Measurements from ENCODE around the gene GMDS.
"Not testable (repeated sequence)": the region's sequence is repeated elsewhere in the genome, so short reads cannot be mapped to it uniquely, and the experiment has no call there.

The GMDS gene

DNA sequence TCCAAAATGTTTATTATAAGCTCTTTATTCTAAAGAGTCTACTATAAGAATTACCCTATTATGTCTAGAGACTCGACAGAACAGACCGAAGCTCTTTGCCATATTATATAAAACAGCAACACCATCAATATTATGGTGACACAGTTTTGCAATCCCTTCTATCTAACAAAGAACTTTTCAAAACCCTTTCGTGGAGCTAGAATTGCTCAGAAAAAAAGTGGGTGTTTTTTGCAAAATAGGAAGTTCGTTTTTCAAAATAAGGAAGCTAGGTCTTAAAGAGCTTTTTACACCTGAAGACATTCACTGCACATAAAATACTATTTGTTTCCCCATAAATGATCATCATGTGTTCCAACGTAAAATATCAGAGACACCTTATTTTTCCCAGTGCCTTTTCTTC is 395.7 kb downstream of the GMDS start:
- no peak for DNase-seq

DNA sequence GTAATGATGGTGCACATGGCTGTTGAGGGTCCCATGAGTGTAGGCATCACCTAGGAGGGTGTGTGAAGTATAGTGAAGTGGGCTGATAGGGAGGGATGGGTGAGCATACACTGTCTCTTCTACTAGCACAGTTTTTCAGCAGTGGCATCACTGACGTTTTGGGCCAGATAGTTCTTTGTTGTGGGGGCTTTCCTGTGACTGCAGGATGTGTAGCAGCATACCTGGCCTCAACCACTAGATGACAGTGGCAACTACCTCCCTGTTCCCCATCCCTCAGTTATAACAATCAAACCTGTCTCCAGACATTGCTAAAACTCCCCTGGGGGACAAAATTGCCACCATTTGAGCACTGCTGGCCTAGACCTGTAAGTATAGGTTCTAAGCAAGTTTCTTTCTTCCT is 396.7 kb downstream of the GMDS start:
- DNase-seq = no peak

DNA sequence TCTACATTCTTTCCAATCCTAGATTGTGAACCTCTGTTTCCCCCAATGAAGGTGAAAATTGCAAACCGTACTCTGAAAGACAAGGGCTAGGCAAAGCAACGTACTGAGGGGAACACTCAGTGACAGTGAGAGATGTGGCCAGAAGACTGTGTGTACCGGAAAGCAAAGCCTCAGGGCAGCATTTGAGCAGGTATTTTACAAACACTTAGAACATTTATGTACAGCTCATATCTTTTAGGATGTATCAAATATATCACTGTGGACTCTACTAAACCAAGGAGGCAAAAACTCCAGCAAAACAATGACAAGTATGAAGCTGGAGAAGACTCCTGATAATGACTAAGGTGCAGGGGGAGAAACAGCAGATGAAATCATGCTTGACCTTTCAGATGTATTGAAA is 398.8 kb downstream of the GMDS start:
- DNase-seq = no peak

DNA sequence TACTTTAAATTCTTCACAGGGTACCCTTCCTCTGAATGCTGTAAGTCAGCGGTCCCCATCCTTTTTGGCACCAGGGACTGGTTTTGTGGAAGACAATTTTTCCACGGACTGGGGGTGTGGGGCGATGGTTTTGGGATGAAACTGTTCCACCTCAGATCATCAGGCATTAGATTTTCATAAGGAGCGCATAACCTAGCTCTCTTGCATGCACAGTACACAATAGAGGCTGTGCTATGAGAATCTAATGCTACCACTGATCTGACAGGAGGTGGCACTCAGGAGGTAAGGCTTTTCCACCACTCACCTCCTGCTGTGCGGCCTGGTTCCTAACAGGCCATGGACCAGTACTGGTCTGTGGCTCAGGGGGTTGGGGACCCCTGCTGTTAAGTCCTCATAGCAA is 399.9 kb downstream of the GMDS start:
- not testable (repeated sequence) for DNase-seq

DNA sequence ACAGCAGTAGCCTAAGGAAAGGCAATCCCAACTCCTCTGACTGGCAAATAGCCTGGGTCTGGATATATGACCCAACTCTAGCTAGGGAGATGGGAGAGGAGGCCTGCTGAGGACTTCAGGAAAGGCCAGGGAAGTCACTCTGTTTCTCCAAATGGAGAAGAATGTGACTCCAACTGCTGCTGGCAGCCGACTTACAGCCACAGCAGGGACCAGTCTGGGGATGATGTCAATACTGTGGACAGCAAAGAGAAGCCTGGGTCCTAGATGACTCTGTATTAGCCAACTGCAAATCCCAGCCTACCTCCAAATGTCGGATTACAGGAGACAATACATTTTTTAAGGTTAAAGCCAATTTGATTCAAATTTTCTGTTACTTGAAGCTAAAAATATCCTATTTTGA is 403.1 kb downstream of the GMDS start:
- DNase-seq = no peak

DNA sequence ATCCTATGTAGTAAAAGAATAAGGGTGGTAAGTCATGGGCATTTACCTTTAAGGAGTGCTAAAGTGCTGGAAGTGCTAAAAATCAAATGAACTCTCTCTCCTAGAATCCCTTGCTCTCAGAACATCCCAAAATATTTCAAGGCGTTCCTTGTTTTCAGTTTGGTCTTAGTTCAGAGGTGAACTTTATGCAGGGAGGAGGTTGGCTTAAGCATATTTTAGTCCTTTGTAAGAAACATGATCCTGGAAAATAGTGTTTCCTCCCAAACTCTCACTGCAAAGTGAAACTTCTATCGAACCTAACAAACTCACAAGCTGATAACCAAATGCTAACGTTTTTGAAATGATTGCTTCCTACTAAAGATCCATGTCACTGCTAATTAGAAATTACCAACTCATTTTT is 404.3 kb downstream of the GMDS start:
- DNase-seq = no peak

DNA sequence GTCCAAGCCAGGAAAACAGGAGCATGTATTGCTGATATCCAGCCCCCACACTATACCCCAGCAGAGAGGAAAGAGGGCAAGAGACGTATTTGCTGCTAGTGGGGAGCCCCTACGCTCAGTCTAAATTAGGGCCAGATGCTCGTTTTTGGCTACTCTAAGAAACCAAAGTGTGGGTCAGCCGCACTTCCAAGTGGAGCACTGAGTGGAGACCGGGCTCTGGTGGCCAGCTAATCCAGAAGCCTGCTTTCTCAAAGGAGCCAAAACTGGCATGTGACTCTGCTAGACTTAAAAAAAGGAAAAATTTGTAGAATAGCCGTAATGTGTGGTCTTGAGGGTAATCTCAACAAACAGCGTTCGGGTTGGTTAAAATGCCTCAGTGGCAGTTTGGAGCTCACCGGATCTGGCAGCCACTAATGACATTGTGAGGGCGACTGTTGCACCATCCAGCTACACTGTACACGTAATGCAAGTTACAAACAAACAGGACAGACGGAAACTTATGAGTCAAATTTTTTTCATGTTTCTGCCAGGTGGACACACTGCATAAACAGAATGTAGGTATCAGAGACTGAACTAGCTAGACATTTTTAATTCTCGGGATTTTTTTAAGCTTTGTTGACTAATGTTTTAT is 404.8 kb downstream of the GMDS start:
- no peak for DNase-seq

DNA sequence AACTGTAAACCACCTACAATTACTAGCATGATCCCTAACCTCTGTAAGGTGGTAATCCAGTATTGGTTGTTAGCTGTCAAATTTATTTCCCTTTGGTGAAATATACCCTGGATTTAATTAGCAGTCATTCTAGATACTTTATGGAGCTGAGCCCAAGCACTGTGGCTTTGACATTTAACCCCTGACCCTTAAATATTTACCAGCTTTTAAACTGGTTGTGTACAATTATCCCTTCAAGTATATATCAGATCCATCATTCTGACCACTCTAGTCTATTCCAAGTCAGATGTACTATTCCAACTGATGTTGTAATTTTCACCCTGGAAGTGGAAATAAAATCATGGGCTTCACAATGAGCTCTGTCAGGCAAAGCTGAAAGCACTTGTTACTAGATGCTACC is 406.0 kb downstream of the GMDS start:
- no peak for DNase-seq

DNA sequence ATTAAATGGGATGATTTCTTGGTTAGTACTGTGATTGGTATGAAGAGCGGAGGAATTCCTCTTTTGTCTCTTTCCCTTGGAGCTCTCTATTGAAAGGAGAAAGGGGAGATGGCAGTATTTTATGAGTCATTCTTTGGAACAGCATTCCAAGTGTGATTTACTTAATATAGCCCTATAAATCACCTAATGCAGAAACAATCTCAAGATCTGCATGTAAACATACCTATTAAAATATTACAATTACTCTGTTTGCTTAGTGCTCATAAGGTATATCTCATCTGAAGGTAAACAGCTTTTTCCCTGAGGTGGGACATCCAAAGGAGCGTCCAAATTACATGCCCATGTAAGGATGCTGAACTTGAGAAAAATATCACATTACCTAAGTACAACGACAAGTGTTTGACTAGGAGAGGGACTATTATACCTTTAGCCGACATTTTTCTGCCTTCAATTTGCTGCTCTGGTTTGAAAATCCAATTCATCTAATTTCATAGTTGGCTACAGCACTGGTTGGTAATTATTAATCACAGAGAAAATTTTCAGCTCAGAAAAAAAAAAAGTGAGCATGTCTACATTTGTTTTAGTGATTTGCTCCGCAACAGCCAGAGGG is 406.7 kb downstream of the GMDS start:
- DNase-seq = no peak

DNA sequence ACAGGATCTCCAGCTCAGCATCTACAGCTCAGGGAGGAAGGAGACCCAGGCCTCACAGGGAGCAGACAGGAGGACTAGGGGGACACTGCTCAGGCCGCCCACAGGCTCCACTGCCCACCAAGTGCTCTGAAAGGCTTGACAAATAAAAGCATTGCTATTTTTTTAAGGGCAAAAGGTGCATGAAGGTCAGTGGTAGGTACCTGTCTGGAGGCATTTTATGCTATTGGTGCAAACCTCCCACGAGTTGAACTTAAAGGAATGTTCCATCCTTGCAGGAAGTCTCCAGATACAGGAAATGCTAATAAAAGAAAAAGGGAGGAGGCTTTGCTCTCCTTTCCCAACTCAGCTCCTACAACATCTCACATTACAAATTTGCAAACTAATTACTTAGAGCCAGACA is 407.6 kb downstream of the GMDS start:
- no peak for DNase-seq

DNA sequence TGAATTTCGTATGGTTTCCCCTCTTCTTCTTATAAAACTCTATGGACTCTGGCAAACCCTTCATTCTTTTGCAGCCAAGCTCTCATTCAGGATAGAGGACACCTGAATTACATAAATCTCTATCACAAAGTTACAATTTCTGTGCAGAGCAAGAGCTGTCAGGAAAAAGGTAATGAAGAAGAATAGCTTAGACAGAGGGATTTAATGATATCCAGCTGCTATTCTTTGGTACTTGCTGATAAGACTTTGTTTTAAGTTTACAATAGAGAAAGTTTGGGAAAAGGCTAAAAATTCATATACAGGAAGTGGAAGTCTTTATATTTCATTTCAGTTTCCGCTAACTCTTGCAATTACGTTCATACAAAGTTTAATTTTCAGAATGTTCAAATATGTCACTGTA is 408.7 kb downstream of the GMDS start:
- DNase-seq = no peak

DNA sequence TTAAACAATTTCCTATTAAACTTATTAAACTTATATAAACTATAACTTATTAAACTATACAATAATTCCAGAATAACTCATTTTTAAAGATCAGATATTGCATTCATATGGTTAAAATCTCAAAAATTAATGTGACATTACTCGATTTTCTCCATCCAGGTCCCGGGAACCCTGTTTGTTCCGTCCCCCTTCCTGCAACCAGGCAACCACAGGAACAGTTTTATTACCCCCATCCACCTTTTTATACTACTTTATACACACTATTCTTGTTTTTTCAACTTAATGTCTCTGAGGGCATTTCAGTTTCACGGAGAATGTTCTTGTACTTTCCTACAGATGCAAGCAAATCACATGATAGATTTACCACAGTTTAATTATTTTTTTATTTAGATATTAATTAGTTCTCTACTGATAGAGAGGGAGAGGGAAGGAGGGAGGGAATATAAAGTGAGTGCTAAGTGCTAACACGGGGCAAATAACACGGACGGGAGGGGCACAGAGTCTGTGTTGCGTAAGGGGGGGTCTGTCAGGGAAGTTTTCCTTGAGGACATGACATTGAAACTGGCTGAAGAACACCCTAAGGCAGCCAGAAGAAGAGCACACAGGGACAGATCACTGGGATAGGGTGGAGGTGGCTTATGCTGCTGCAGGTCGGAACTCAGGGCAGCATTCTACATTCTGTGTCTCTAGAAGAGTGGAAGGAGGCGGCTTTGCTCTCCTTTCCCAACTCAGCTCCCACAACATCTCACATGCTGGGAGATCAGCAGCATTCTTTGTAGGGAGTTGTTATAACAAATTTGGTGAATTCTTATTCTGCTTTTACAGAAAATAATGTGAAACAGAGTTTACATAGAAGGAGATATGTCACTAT is 410.5 kb downstream of the GMDS start:
- no peak for DNase-seq

DNA sequence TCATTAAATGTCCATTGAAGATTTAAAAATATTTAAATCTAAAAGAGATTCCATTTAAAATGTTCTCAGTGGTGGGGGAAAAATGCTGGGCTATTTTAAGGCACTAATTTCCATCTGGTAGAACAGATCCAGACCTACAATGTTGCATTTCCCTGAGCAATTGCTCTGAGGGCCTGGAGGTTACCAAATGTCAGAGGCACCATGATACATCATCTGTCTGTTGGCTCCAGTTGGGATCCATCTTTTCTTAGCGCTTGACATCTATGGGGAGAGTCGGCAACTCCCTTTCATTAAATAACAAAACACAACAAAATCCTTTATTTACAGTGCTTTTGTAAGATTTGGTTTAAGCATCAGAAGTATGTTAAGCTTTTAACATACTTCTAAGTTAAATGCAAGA is 411.2 kb downstream of the GMDS start:
- no peak for DNase-seq

DNA sequence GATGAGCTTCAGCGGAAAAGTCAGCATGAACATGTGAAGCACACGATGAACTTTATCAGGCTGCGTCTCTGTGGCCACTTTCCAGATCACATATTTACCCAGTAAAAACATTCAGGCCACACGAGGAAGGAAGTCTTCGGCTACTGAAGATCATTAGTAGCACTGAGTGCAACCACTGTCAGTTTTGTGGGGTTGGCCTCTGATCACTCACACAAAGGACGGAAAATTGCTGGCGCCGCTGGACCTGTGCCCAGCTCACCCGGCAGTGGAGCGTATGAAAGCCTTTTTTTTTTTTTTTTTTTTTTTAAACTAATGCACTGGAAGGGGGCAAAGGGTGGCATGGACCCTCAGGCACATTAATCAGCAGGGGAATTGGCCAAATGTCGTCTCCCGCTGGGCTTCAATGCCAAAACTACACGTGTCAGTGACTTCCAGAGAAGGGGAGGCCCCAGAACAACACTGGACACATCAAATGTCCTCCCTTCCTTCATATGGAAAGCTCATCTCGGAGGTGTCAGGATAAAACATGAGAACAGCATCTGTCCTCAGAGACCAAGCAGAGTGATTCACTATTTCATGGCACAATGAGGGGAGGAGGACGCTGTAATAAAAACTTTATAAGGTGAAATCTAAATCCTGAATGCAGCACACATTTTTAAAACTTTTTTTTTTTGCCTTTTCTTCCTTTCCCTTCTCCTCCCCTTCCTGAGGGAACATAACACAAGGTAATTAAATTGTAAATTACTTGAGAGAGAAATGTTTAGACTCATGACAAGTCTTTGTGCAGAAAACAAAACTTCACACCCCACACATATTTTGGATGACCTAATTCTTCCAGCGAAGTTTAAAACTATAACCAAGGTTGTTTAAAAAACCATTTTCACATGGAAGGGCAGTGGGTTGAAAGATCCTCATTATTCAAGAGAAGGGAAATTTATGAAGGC is 412.3 kb downstream of the GMDS start:
- DNase-seq = no peak

DNA sequence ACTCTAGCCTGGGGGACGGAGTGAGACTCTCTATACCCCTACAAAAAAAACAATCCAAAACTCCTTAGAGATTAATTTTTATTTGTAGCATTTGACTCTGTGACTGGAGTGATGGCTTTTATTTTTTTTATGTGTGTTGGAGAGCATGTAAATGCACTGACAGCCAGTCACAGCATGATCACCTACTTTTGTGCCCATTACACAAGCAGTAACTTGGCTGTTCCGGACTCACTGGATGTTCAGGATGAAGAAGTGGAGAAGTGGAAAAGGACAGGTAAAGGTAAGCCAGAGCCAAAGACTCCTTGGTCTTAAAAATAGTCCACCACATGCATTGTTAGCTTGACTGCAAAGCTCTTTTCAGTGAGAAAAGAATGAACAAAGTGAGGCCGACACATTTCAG is 413.0 kb downstream of the GMDS start:
- no peak for DNase-seq

DNA sequence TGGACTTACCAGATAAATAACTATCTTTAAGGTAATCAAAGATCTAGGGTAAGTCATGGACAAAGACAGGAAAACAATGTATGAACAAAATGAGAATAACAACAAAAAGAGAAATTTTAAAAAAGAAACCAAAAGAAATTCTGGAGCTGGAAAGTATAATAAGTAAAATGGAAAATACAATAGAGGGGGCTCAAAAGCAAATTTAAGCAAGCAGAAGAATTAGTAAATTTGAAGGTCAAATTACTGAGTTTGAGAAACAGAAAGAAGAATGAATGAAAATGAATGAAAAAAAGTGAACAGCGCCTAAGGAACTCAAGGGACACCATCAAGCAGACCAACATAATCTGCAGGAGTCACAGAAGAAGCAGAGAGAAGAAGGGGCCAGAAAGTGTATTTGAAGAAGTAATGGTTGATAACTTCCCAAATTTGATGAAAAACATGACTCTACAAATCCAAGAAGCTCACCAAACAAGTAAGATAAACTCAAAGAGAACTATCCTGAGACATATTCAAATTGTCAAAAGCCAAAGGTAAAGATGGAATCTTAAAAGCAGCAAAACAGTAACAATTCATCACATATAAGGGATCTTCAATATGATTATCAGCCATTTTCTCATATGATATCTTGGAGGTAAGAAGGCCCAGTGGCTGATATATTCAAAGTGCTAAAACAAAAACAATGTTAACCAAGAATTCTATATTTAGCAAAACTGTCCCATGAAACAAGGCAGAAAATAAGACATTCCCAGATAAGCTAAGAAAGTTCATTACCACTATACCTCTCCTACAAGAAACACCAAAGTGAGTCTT is 417.2 kb downstream of the GMDS start:
- DNase-seq = no peak

DNA sequence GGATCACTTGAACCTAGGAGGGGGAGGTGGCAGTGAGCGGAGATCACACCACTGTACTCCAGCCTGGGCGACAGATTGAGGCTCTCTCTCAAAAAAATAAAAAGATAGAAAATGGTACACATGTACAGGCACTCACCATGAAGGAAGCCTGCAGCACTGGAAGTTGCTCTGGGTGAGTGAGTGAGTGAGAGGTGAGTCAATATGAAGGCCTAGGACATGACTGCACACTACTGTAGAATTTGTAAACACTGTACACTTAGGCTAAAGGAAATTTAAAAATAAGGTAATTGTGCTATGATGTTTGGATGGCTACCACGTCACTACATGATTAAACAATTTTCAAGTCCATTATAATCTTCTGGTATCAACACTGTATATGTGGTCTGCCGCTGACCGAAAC is 419.5 kb downstream of the GMDS start:
- DNase-seq = no peak

DNA sequence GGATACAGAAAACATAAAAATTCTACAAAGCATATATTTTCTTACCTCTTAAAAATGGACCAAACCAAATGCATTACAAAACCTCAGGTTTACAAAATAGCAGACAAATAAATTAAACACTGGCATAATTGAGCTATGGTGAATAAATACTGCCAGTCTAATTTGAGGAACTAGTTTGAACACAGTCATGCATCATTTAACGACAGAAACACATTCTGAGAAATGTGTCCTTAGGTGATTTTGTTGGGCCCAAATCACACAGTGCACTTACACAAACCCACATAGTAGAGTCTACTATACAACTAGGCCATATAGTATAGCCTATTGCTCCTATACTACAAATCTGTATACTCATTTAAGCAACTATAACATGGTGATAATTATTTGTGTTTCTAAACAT is 420.1 kb downstream of the GMDS start:
- DNase-seq = no peak

DNA sequence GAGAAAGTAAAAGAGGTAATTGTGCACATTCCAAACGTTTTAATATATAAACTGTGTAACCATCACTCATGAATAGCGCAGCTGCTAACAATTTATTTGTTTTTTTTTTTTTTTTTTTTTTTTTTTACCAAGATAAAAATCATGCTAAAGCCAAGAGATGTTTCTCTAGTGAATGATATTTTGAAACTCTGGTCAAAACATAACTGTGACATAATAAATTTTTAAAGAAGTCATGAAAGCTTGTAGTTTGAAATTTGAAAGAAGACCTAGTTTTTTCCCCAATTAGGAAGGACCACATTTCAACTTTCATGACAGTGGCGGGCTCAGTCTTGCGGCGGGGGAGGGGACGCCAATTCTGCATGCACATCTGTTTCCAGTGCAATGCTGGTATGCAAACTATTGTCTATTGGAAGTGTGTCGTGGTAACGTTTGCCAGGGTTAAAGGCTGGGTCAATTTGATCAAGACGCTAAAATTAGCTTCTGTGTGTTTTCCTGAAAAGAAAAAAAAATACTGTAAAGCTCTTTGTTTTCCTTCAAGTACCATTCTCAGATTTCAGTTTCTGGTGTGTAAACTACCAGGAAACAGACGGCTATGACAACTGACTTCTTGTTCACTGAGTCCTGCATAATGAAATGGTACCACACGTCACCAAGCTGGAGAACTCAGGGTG is 423.8 kb downstream of the GMDS start:
- no peak for DNase-seq

DNA sequence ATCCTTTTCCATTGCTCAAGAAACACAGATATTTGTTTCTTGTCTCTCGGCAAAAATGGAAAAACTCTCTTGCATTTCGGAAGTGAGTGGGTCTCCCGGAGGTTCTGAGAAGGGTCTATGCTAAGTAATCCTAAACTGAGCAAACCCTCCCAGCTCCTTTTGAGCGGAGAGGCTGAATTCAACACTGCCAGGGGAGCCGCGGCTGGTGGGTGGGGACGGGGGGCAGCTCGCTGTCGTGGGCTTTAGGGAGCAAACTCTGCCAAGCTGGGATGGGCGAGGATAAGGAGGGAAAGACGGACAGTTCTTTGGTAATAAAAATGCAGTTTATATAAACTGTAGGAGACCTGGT is 424.3 kb downstream of the GMDS start:
- DNase-seq = no peak

DNA sequence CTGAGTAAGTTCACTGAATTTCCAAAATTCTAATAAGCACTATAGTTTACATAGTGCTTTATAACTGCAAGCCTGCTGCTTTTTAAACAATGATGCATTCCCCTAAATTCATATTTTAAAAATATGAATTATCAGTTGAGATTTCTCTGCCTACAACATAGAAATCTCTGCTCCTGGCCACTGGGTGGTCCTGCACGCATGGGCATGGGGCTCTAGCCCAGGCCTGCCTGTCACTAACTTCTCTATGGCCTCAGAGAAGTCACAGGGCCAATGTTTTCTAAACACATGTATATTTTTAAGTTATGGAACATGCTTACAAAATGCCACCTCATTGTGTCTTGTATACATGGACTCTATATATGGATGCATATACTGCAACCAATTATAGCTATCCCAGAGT is 424.7 kb downstream of the GMDS start:
- no peak for DNase-seq

DNA sequence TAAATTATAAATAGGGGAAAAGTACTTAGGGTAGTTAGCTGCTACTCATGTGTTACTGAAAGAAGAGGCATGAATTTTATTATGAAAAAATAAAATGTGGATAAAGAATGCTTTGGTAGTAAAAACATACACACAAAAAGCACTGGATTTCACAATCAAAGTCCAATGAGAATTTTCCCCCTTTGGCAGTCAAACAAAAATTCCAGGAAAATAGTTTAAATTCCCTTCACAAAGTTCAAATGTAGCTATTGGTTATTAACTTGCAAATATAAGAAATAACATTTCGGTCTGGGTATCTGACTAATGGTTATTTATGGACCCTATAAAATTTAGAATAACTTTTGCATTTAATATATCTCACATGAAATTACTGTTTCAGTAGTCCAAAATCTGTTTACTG is 425.2 kb downstream of the GMDS start:
- no peak for DNase-seq

All from SIG-M5 (cell line).